ENCODE measurements around the gene SMAD9. TPM values are rescaled to one million over a fixed set of nuclear protein-coding genes. Genes with fewer than 3 reads are reported as not detected.

SMAD9 gene
- polyA plus RNA-seq, 4 donors: 0.45 to 7.1 (median 2.1) TPM

Other genes starting within 250 kb of the SMAD9 start
- gene SERTM1, start 246.2 kb downstream of the SMAD9 start, polyA plus RNA-seq: under 1 TPM in 2 of 4 donors, not detected in 2; 0.01 to 0.10 TPM
- 1 to 10 TPM in 3 of 4 donors, under 1 TPM in 1; 0.81 to 6.2 (median 3.0) TPM for gene RFXAP, start 101.0 kb downstream of the SMAD9 start, polyA plus RNA-seq
- 10 to 100 TPM; 20.4 to 74.0 (median 40.6) TPM for gene ALG5, start 79.1 kb upstream of the SMAD9 start, polyA plus RNA-seq
- 10 to 100 TPM; 29.2 to 54.2 (median 45.3) TPM for gene EXOSC8, start 80.5 kb upstream of the SMAD9 start, polyA plus RNA-seq
- 10 to 100 TPM; 20.0 to 64.1 (median 20.4) TPM for gene SUPT20H, start 139.4 kb upstream of the SMAD9 start, polyA plus RNA-seq
- gene CSNK1A1L, start 185.4 kb upstream of the SMAD9 start, polyA plus RNA-seq: not detected

Measured in small intestine (tissue), 4 donors.